A549 (cell line): ENCODE results near the gene HBG2.

Source experiments
- BHLHE40 ChIP-seq: IDR thresholded peaks from 2 replicates; pipeline ENCODE4 v1.6.1; 2012; ENCODE audit warnings: low read depth, low read length, inconsistent platforms
- CTCF ChIP-seq: fragments of >200 bp; sonication (Bioruptor Twin); formaldehyde crosslinking; IDR thresholded peaks from 3 replicates; pipeline ENCODE4 v1.5.1; 2016
- PHF8 ChIP-seq: fragments of 200-600 bp; sonication (generic); IDR thresholded peaks from 2 replicates; pipeline ENCODE4 v1.6.1; 2016; ENCODE audit warnings: low read depth, mild to moderate bottlenecking, antibody characterized with exemption, moderate library complexity, borderline replicate concordance

GRCh38 chr11:5229356-5229755 is 25.2 kb downstream of the HBG2 start:
- TF ChIP-seq BHLHE40, result no peak
- TF ChIP-seq CTCF, result no peak
- TF ChIP-seq PHF8, result no peak
